ENCODE results near the gene BCR.
A peak's percentile ranks its signal among the peaks of the same experiment; 100 is the strongest.

BCR gene

GRCh38 chr22:23178512-23179254, 1.6 kb upstream of the BCR start:
- peak; percentile 77 for DNase-seq

GRCh38 chr22:23179381-23180299, 669 bp upstream of the BCR start:
- DNase-seq: peak; percentile 61

- DNase-seq: no peak
These were observed 798 bp downstream of the BCR start for GRCh38 chr22:23180893-23181720.

GRCh38 chr22:23181721-23182308, 1.5 kb downstream of the BCR start:
- DNase-seq: no peak

GRCh38 chr22:23182309-23183060, 2.2 kb downstream of the BCR start:
- no peak for DNase-seq

- peak; percentile 79 for DNase-seq
These were observed 2.9 kb downstream of the BCR start for GRCh38 chr22:23183061-23183698.

GRCh38 chr22:23184100-23184763, 3.9 kb downstream of the BCR start:
- no peak for DNase-seq

GRCh38 chr22:23184764-23185113, 4.4 kb downstream of the BCR start:
- no peak for DNase-seq

- no peak for DNase-seq
These were observed 6.9 kb downstream of the BCR start for GRCh38 chr22:23187211-23187610.

GRCh38 chr22:23187871-23188700, 7.8 kb downstream of the BCR start:
- no peak for DNase-seq

- DNase-seq: no peak
These were observed 10.2 kb downstream of the BCR start for GRCh38 chr22:23190526-23190925.

GRCh38 chr22:23192133-23192532, 11.8 kb downstream of the BCR start:
- DNase-seq: no peak

GRCh38 chr22:23192558-23192957, 12.2 kb downstream of the BCR start:
- DNase-seq: no peak

GRCh38 chr22:23193196-23193827, 13.0 kb downstream of the BCR start:
- no peak for DNase-seq

- no peak for DNase-seq
These were observed 13.6 kb downstream of the BCR start for GRCh38 chr22:23193882-23194281.

GRCh38 chr22:23196165-23196564, 15.9 kb downstream of the BCR start:
- no peak for DNase-seq

GRCh38 chr22:23197836-23198235, 17.5 kb downstream of the BCR start:
- DNase-seq: no peak

GRCh38 chr22:23199159-23199558, 18.9 kb downstream of the BCR start:
- no peak for DNase-seq

- DNase-seq: no peak
These were observed 20.6 kb downstream of the BCR start for GRCh38 chr22:23200898-23201297.

Data from right hindlimb (tissue), 1 donor.